GM20431 (cell line): ENCODE results near the gene IL4R.
"Not testable (repeated sequence)": the region's sequence is repeated elsewhere in the genome, so short reads cannot be mapped to it uniquely, and the experiment has no call there.

Source experiments
- in situ Hi-C: fragments of 300-500 bp; cut with MseI, MboI; formaldehyde crosslinking; loops from one replicate; pipeline ENCODE4 v1.15.0; 2020; ENCODE audit warnings: low sequenced_read_pairs; ENCODE audit not compliant: unreplicated experiment

Gene IL4R

GRCh38 chr16:27394516-27394915 lies 80.7 kb downstream of the IL4R start:
- in situ Hi-C loops = no loop called here

- in situ Hi-C loops = not testable (repeated sequence)
Measured at GRCh38 chr16:27398341-27398893, 84.6 kb downstream of the IL4R start.

DNA sequence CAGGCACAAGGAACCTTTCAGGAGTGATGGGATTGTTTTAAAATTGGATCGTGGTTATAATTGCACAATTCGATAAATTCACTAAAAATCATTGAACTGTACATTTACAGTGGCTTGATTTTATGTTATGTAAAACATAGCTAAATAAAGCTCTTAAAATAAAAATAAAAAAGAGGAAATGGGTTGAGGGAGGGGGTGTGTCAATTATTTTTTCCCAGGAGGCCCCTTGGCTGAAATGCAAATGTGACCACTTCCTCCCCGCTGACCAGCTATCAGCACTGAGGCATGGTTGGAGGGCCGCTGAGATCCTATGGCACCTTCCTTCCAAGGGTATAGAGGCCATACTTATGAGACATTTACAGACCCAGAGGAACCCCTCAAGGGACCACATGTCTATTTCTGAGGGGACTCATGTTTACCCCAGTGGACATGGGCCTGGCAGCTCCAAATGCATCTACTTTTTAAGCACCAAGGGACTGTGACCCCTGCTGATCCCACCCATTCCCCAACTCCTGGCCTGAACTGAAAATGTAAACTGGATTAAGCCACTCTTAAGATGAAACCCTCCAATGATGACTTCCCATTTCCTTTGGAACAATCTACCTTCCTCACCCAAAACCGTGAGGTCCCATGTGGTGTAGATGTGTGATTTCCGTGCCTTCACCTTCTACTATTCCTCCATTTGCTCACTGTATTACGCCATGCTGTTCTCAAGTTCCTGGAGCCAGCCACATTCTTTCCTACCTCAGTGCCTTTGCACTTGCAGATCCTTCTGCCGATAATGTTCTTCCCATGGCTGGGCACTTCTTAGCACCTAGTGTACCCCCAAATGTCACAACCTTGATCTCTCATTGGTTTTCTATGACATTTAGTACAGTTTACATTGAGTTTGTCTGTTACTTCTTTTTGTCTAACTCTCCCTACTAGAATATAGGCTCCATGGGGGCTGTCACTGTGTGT lies 85.4 kb downstream of the IL4R start:
- in situ Hi-C loops = no loop called here

DNA sequence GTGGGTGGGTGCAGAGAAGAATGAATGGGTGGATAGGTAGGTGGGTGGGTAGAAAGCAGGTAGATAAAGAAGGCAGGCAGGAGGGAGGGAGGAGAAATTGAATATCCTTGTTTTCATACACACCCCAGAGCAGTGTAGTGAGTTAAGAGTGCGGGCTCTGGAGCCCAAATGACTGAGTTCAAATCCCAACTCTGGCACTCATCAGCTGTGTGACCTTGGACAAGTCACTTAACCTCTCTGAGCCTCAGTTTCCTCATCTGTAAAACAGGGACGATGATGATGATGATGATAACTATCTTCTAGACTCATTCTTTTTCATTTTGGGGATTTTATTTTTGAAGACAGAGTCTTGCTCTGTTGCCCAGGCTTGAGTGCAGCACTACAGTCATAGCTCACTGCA lies 86.2 kb downstream of the IL4R start:
- in situ Hi-C loops = no loop called here

DNA sequence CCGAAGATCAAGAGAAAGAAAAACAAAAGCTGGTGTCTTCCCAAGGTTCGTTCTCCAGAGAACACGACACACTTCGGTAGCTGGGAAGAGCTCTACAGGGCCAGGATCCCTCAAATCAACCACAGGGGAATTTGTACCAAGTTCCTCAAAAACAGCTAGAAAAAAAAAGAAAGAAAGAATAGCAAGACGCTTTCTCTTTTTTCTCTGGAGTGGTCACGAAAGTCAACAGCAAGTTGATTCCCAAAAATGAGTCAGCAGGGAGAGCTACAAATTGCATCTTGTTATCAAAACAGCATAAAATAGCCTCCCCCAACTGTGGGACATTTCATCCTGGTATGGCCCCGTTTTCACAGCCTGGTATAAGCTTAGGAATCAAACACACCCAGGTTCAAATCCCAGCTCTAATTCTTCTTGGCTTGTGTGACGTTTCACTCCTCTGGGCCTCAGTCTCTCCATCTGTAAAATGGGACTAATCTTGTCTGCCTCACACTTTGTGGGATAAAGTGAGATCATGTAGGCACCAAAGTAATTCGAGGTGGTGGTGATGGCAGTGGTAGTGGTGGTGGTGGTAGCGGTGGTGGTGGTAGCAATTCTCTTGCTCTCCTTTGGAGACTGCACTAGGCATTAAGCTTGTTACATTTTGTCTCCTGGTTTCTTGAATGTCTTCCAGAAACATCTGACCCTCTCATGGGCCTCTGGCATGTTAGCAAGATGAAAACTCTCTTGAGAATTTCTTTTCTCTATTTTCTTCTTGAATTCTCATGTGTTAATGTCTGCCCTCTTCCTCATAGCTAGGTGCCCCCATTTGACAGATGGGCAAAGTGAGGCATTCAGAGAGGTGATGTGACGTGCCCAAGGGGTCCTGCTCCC lies 87.2 kb downstream of the IL4R start:
- in situ Hi-C loops = no loop called here

DNA sequence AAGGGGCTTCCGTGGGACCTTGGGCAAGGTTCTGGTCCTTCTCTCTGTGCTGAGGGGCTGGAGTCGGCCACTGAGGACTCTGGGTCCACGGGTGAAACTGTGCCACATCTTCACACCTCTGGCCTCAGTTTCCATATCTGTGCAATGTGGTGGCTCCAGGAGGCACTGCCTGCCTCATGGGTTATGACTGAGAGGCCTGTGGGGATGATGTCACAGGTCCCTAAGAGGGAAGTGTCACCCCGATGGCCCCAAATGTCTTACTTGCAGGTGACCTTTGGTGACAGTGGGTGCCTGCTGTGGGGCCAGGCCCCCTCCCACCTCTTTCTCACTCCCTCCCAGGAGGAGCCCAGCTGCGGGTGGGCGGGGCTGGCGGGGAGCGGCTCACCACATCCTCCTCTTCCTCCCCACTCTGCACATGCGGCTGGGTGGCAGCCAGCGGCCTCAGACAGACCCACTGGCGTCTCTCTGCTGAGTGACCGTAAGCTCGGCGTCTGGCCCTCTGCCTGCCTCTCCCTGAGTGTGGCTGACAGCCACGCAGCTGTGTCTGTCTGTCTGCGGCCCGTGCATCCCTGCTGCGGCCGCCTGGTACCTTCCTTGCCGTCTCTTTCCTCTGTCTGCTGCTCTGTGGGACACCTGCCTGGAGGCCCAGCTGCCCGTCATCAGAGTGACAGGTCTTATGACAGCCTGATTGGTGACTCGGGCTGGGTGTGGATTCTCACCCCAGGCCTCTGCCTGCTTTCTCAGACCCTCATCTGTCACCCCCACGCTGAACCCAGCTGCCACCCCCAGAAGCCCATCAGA lies 88.2 kb downstream of the IL4R start, which contains the start of gene IL21R:
Gene IL21R, plus strand, starts transcription at position 407 of the 801 bp plus-strand sequence. CDS start 27,898 bp downstream, outside the sequence.
- in situ Hi-C loops = no loop called here

- in situ Hi-C loops = no loop called here
Measured at GRCh38 chr16:27402569-27402963, 88.8 kb downstream of the IL4R start.

DNA sequence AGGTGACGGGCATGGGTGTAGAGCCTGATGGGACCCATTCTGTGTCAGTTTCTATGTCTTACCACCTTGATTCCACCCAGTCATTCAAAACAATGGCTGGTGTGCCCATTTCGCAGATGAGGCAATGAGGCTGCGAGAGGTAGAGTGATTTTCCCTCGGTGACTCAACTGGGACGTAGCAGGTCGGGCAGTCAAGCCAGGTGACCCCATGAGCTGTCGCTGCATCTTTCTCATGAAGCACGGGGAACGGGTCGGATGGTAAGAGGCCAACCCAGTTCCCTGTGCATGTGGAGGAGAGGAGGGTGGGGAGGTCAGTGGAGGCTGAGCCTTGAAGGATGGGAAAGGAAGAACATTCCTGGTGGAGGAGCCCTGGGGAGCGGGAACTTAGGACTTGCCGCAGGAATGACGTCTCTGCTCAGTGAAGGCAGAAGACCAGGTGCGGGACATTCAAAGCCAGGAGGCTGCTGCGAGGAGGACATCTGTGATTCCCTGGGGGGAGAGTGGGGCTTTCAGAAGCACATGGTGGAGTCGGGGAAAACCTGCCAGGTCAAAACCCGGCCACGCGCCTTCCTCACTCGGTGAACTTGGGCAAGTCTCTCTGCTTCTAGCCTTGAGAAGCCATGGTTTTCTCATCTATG lies 89.3 kb downstream of the IL4R start:
- in situ Hi-C loops = no loop called here

- in situ Hi-C loops = no loop called here
Measured at GRCh38 chr16:27403601-27403992, 89.8 kb downstream of the IL4R start.

DNA sequence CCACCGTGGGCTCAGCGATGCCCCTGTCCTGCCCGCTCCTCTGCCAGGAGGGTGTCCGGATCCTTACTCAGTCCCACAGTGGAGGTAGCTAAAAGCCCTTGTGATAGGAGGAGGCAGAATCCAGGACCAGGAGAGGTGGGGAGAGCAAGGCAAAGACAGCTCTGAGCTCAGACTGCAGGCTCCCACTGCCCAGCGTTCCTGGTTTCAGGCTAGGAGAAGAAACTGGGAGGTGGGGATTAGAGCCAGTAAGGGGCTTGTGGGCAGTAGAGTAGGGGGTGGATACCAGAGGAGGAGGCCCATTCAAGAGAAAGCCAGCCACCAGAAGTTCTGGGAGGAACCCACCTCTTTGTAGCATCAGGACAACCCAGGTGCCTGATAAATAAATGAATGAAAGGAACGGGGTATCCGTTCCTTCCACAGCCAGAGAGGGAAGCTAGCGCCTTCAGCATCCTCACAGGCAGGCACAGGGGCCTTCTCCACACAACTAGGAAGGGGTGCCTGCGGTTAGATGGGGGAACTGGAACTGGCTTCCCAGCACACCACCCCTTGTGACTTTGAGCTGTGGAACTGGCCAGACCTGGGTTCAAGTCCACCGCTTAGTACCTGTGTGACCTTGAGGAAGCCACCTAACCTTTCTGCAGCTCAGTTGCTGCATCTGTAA lies 90.5 kb downstream of the IL4R start:
- in situ Hi-C loops = no loop called here

DNA sequence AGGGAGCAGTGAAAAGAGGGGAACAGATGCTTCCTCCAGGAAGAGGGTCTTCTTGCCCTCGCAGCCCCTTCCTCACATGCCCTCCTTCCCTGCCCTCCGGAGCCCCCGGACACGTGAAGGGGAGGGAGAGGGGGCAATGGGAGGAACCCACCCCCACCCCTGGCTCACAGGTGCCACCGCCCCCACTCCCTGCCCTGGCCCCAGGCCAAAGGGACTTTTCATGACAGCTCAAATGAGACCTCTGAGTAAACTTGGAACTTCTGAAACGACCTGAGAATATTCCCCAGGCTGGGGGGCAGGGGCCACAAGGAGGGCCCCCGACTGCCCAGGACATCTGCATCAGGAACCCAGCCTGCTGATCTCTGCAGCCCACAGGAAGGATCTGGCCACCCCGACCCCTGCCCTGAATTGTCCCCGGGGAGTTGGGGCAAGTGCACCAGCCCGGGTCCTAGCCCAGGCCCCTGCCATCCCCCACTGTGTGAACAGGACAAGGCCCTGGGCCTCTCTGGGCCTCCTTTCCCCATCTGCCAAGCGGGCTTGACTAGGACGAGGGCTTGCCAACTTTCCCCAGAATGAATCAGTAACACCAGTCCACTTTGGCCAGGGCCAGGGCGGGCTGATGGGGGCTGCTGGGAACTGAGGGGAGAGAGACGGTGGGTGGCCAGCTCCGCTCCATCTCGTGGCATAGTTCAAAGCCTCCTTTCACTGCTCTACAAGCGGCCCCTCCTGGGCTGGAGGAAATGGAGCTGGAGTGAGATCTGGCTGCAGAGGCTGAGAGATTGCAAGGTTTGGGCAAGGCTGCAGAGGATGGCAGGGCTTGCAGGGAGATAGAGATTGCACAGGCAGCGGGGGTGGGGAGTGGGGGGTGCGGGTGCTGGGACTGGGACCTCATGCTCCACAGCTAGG lies 92.0 kb downstream of the IL4R start:
- in situ Hi-C loops = no loop called here

DNA sequence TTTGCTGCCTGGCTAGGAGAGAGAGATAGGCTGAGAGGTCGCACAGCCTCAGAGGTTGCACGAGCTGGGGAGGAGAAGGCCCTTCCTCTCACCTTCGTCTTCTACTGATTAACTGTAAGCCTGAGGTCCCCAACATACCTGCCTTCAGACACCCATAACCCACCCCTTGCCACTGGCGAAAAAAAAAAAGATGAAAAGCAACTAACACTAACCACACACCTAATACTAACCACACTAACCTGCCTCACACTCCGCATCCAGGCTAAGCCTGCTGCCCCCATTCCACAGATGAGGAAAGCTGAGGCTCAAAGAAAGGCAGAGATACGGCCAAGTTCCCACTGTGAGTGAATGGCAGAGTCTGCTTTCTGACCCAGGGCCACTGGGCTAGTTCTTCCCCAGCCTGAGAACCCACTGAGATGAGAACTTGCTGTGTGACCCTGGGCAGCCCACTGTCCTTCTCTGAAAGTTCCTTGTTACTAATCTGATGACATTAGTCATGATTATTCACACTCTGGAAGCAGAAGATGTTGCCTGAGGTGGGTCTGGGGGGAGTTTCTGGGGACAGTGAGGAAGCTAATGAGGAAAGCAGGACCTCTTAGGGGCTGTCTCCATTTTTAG lies 92.8 kb downstream of the IL4R start:
- in situ Hi-C loops = no loop called here

GRCh38 chr16:27407133-27407532 lies 93.4 kb downstream of the IL4R start:
- in situ Hi-C loops = no loop called here

DNA sequence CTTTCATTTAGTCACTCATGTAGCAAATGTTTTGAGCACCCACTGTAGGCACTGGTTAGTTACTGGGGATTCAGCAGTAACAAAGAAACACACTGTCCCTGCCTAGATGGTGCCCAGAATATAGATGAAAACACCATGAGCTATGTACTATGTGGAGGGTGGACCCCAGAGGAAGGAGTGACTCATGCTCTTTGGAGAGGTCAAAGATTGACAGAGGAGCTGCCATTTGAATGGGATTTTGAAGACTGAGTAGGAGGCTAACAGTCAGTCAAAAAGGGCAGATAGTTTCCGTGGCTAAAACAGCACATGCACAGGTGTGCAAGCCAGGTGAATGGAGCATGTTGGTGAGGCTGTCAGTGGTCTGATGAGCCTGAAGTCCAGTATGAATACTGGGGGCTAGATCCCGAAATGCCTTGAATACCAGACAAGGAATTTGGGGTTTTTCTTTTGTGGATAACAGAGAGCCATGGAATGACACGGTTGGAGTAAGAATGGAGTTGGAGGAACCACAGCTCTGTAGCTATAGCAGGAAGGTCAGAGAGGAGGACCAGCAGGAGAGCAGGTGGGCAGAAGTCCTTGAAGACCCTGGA lies 94.3 kb downstream of the IL4R start:
- in situ Hi-C loops = no loop called here

DNA sequence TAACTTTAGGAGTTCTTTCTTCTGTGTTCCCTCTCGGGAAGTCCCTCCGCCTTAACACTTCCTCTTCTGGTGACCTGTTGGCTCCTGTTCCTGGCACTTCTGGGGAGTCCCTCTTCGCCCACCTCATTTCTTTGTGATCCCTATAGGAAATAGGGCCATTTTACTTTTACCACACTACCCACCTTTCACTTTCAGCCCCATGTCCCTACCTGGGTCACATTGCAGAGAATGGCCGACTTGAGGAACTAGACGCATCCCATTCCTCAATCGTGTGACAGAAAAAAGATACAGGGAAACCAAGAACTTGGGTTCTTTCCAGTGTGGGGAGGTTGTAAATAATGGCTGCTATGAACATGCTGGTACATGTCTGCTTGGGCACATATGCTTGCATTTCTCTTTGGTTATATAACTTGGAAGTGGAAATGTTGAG lies 94.8 kb downstream of the IL4R start:
- in situ Hi-C loops = no loop called here

DNA sequence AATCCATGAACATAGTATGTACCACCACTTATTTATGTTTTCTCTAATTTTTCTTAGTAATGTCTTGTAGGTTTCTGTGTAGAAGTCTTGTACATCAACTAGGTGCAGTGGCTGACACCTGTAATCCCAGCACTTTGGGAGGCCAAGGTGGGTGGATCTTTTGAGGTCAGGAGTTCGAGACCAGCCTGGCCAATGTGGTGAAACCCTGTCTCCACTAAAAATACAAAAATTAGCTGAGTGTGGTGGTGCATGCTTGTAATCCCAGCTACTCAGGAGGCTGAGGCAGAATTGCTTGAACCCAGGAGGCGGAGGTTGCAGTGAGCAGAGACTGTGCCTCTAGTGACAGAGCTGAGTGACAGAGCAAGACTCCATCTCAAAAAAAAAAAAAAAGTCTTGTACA lies 96.2 kb downstream of the IL4R start:
- in situ Hi-C loops = not testable (repeated sequence)

- in situ Hi-C loops = no loop called here
Measured at GRCh38 chr16:27410761-27411160, 97.0 kb downstream of the IL4R start.
